Upper lobe of left lung (tissue), 6 donors: ENCODE measurements around the gene CCDC82. TPM values are rescaled to one million over a fixed set of nuclear protein-coding genes. Genes with fewer than 3 reads are reported as not detected.

Source experiments
- ATAC-seq, 2 donors: fragments of 200-7000 bp; cut with Tn5 transposase; one replicate each; pipeline ENCODE4 v1.9.1; 2022; ENCODE audit warnings: mild to moderate bottlenecking in 2 of 2, moderate library complexity in 2 of 2; ENCODE audit not compliant: low FRiP score in 2 of 2
- DNase-seq, 2 donors: peaks; one replicate each; pipeline ENCODE4 v3.0.0-alpha.2; 2019 to 2020
- H3K27ac ChIP-seq, 4 donors: fragments of 200-600 bp; sonication (generic); one replicate each; pipeline ENCODE4 v1.5.1; 2016 to 2019
- H3K27me3 ChIP-seq, 4 donors: fragments of 200-600 bp; sonication (generic); one replicate each; pipeline ENCODE4 v1.5.1; 2017 to 2019
- H3K36me3 ChIP-seq, 4 donors: fragments of 200-600 bp; sonication (generic); one replicate each; pipeline ENCODE4 v1.5.1; 2016 to 2019
- H3K4me1 ChIP-seq, 4 donors: fragments of 200-600 bp; sonication (generic); one replicate each; pipeline ENCODE4 v1.5.1; 2018 to 2019
- H3K4me3 ChIP-seq, 4 donors: fragments of 200-600 bp; sonication (generic); one replicate each; pipeline ENCODE4 v1.5.1; 2017 to 2019; ENCODE audit warnings: mild to moderate bottlenecking in 2 of 4, moderate library complexity in 1 of 4
- H3K9me3 ChIP-seq, 4 donors: fragments of 200-600 bp; sonication (generic); one replicate each; pipeline ENCODE4 v1.5.1; 2018 to 2019
- EP300 ChIP-seq, 4 donors: sonication (generic); formaldehyde crosslinking; IDR thresholded peaks; one replicate each; pipeline ENCODE4 v1.5.1; 2017; ENCODE audit warnings: antibody characterized with exemption in 4 of 4, control low read depth in 2 of 4
- POLR2A ChIP-seq, 4 donors: fragments of 450-650 bp; IDR thresholded peaks; one replicate each; pipeline ENCODE4 v1.5.1; 2016 to 2017; ENCODE audit warnings: antibody characterized with exemption in 4 of 4, mild to moderate bottlenecking in 2 of 4
- POLR2AphosphoS5 ChIP-seq, 2 donors: sonication (generic); formaldehyde crosslinking; IDR thresholded peaks; one replicate each; pipeline ENCODE4 v1.5.1; 2017; ENCODE audit warnings: antibody characterized with exemption in 2 of 2
- WGBS, 2 donors: methylation state at CpG; one replicate each; pipeline ENCODE4 v1.1.5; 2017 to 2018; 5-methylcytosine and 5-hydroxymethylcytosine counted together
- total RNA-seq, 6 donors: library from RNA; depleted of rRNA in 4 of 6; stranded (reverse); fragments of >200 nt in 4 of 6; gene quantifications; one replicate each; pipeline versions ENCODE4 v1.1.0 to v1.2.1, GENCODE V29; 2016 to 2021
- TF ChIP-seq, protein P1 (sequence below), 6 experiments: fragments of 450-650 bp in 4 of 6; fragments of 200-600 bp in 2 of 6; sonication (generic) in 2 of 6; IDR thresholded peaks; one replicate each; pipeline ENCODE4 v1.5.1; 2016 to 2019; ENCODE audit warnings: antibody characterized with exemption in 6 of 6
- donor health status: DM: no; HTN: no; CAD: no; lungs with moderate emphysema.
- donor health status: DM: no; HTN: yes; CAD: no; lungs with severe emphysema.

Gene CCDC82
- total RNA-seq, 6 donors from 2014 or later = 21.0 to 116 (median 32.9) TPM

DNA sequence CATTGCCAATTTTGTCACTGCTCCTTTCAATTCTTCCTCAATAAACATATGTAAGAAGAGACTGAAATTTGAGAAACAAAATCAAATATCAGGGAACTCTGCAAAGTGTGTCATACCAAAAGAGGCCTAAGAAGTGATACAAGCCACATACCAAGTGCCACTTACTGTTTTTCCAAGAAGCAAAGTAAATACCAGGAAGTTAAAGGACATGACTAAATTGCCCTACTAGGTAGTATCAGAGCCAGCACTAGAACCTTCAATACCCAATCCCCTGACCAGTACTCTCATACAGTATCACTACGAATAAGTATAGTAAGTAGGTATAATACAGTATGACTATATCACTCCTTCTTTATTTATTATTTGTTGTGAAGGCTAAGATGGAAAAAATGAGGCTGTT is 60.3 kb downstream of the CCDC82 start:
- 51 to 67% methylated on average over 1 of the region's 1 CpG for WGBS, 2 donors
- Histone ChIP-seq H3K4me1 (peaks cover 34 to 65% (median 54%) of the 10 kb centered on the region in 4 donors), H3K36me3 (no peaks in the 10 kb centered on the region), H3K27me3 (no peaks in the 10 kb centered on the region), H3K4me3 (no peak overlapping the region), H3K27ac (peak overlapping the region; percentile 12 to 68 (median 57)), H3K9me3 (no peaks in the 10 kb centered on the region)
- TF ChIP-seq POLR2AphosphoS5 (IDR thresholded peaks at IDR 0.05) (no peak), EP300 (IDR thresholded peaks at IDR 0.05) (peak in 1 of 4 donors; percentile 62), POLR2A (IDR thresholded peaks at IDR 0.05) (no peak)
- TF ChIP-seq, protein P1, sequence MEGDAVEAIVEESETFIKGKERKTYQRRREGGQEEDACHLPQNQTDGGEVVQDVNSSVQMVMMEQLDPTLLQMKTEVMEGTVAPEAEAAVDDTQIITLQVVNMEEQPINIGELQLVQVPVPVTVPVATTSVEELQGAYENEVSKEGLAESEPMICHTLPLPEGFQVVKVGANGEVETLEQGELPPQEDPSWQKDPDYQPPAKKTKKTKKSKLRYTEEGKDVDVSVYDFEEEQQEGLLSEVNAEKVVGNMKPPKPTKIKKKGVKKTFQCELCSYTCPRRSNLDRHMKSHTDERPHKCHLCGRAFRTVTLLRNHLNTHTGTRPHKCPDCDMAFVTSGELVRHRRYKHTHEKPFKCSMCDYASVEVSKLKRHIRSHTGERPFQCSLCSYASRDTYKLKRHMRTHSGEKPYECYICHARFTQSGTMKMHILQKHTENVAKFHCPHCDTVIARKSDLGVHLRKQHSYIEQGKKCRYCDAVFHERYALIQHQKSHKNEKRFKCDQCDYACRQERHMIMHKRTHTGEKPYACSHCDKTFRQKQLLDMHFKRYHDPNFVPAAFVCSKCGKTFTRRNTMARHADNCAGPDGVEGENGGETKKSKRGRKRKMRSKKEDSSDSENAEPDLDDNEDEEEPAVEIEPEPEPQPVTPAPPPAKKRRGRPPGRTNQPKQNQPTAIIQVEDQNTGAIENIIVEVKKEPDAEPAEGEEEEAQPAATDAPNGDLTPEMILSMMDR (IDR thresholded peaks at IDR 0.05) = no peak
- ATAC-seq = peak; percentile 48 to 83
- DNase-seq = no peak

DNA sequence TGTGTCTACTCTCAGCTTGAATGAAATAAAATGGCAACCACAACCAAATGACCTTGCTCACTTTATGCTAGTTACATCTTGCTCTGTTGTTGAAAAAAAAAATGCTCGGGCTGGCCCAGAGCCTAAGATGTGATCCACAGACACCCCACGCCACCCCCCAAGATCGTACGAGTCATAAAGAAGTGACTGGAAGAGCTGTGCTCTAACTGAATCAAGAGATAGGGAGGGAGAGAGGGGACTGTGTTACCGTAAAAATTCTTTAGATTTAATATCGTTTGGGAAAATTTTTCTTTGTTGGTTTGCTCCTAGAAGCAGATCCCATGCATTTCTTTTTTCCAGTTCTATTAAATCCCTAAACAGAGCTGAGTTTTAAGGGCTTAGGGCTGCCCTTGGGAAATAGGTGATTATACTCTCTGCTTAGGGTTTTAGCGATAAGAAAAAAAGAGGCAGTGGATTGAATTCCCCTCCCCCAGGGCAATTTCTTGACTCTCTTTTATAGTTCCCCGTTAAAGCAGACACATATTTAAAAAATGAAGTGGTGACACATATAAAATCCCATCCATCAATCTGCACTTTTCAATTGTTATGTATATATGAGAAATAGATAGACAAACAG is 61.2 kb downstream of the CCDC82 start:
- WGBS, 2 donors = 64 to 68% methylated on average over 8 of the region's 8 CpGs
- Histone ChIP-seq H3K9me3 (no peaks in the 10 kb centered on the region), H3K27me3 (no peaks in the 10 kb centered on the region), H3K27ac (peak overlapping the region; percentile 12 to 68 (median 57)), H3K4me3 (no peak overlapping the region), H3K4me1 (peaks cover 34 to 65% (median 54%) of the 10 kb centered on the region in 4 donors), H3K36me3 (no peaks in the 10 kb centered on the region)
- TF ChIP-seq, protein P1 (IDR thresholded peaks at IDR 0.05) = no peak
- TF ChIP-seq POLR2AphosphoS5 (IDR thresholded peaks at IDR 0.05) = no peak
- ATAC-seq = no peak
- DNase-seq = no peak

DNA sequence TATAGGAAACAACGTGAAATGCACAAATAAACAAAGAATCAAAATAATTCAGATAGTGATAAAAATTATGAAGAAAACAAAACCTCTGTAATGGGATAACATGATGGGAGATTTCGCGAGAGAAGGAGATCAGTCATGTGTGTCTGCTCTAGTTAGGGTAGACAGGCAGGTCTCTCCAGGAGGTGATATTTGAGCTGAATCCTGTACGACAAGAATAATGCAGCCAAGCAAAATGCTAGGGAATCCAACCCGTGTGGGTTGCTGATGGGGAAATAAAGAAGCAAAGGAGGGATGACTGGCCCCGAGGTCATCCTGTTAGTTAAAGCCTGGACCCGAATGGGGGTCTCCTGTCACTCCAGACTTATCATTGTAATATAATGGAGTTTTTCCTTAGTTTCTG is 62.8 kb downstream of the CCDC82 start:
- whole genome bisulfite sequencing, 2 donors = 93% methylated on average over 7 of the region's 7 CpGs
- no peak overlapping the region for H3K27ac ChIP-seq
- H3K4me3 ChIP-seq = no peak overlapping the region
- no peaks in the 10 kb centered on the region for H3K36me3 ChIP-seq
- H3K9me3 ChIP-seq = no peaks in the 10 kb centered on the region
- peaks cover 21 to 56% (median 46%) of the 10 kb centered on the region in 4 donors for H3K4me1 ChIP-seq
- no peak for ATAC-seq
- DNase-seq = no peak
- no peaks in the 10 kb centered on the region for H3K27me3 ChIP-seq
- TF ChIP-seq POLR2A (IDR thresholded peaks at IDR 0.05) = no peak
- TF ChIP-seq POLR2AphosphoS5 (IDR thresholded peaks at IDR 0.05) = no peak
- TF ChIP-seq, protein P1 (IDR thresholded peaks at IDR 0.05) = no peak
- TF ChIP-seq EP300 (IDR thresholded peaks at IDR 0.05) = no peak

DNA sequence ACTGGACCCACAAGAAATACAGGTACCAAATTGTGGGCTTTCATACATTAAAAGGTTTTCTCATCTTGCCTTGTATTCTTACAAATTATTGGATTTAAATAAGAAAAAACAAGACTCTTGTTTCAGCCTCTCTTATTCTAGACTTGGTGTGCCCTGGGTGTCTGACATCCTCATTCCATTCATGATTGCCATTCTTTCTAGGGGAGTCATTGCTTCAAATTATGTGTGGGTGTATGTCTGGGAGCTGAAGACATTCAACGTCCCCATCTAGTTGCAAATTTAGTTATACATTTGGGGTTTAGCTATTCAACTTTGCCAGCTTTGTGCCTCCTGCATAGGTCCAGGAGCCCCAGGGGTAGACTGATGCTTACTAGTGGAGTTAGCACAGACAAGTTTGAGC is 64.8 kb downstream of the CCDC82 start:
- DNase-seq = no peak
- peaks cover 18 to 42% (median 34%) of the 10 kb centered on the region in 4 donors for H3K4me1 ChIP-seq
- no peaks in the 10 kb centered on the region for H3K9me3 ChIP-seq
- ATAC-seq = peak in 1 of 2 donors; percentile 75
- TF ChIP-seq POLR2AphosphoS5 (IDR thresholded peaks at IDR 0.05) = no peak
- TF ChIP-seq EP300 (IDR thresholded peaks at IDR 0.05) = peak in 1 of 4 donors; percentile 9
- H3K4me3 ChIP-seq = no peak overlapping the region
- H3K36me3 ChIP-seq = no peaks in the 10 kb centered on the region
- no peaks in the 10 kb centered on the region for H3K27me3 ChIP-seq
- peak overlapping the region; percentile 19 to 73 (median 51) for H3K27ac ChIP-seq
- 33 to 42% methylated on average over 1 of the region's 1 CpG for WGBS, 2 donors

DNA sequence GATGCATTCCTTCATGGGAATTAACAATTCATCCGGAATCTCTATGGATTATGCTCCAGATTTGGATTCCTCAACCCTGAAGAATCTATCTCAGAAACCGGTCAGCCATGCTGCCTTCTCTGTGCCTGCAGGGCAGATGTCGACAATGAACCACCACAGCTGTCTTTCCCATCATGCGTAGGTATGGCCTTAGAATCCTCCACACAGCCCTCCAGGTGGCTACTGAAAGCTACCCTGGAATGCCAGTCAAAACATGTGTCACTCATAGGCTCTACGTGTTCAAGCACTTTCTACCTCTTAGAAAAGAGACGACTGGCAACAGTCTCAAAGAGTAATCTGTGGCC is 66.1 kb downstream of the CCDC82 start:
- TF ChIP-seq, protein P1 (IDR thresholded peaks at IDR 0.05) = no peak
- TF ChIP-seq EP300 (IDR thresholded peaks at IDR 0.05) (no peak), POLR2AphosphoS5 (IDR thresholded peaks at IDR 0.05) (no peak), POLR2A (IDR thresholded peaks at IDR 0.05) (no peak)
- no peak for DNase-seq
- no peak overlapping the region for H3K4me3 ChIP-seq
- H3K9me3 ChIP-seq = no peaks in the 10 kb centered on the region
- WGBS, 2 donors = 88 to 95% methylated on average over 6 of the region's 6 CpGs
- H3K27me3 ChIP-seq = no peaks in the 10 kb centered on the region
- no peak for ATAC-seq
- H3K4me1 ChIP-seq = peaks cover 18 to 41% (median 28%) of the 10 kb centered on the region in 4 donors
- H3K27ac ChIP-seq = peak overlapping the region in 1 of 4 donors; percentile 73
- H3K36me3 ChIP-seq = no peaks in the 10 kb centered on the region
